Activated T-cell treated with anti-CD3 and anti-CD28 coated beads, Interleukin-2, amount 50 U/mL, for 4 hours (primary cell): ENCODE measurements around the gene KLRF2. TPM values are rescaled to one million over a fixed set of nuclear protein-coding genes. Genes with fewer than 3 reads are reported as not detected.

ENCODE experiments used
- ATAC-seq, 2 donors: fragments of 200-7000 bp; cut with Tn5 transposase; one replicate each; pipeline ENCODE4 v1.10.0; 2021
- DNase-seq: peaks from one replicate; pipeline ENCODE4 v3.0.0-alpha.2; 2020
- H3K27me3 Mint-ChIP-seq: one replicate; pipeline ENCODE4 v1.8.0; 2021; ENCODE audit warnings: low read depth, mixed read lengths
- H3K36me3 Mint-ChIP-seq: one replicate; pipeline ENCODE4 v1.8.0; 2022; ENCODE audit warnings: mixed read lengths; ENCODE audit not compliant: insufficient read depth
- H3K4me1 Mint-ChIP-seq: one replicate; pipeline ENCODE4 v1.8.0; 2021; ENCODE audit warnings: low read depth, mixed read lengths
- H3K4me3 Mint-ChIP-seq: one replicate; pipeline ENCODE4 v1.8.0; 2021; ENCODE audit warnings: mild to moderate bottlenecking, moderate library complexity, mixed read lengths
- H3K9me3 Mint-ChIP-seq: one replicate; pipeline ENCODE4 v1.8.0; 2021; ENCODE audit warnings: mixed read lengths
- total RNA-seq, 3 donors: library from RNA; stranded (reverse); gene quantifications; one replicate each; pipeline ENCODE4 v1.2.1, GENCODE V29; 2021

The KLRF2 gene, protein sequence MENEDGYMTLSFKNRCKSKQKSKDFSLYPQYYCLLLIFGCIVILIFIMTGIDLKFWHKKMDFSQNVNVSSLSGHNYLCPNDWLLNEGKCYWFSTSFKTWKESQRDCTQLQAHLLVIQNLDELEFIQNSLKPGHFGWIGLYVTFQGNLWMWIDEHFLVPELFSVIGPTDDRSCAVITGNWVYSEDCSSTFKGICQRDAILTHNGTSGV
- not detected for total RNA-seq

DNA sequence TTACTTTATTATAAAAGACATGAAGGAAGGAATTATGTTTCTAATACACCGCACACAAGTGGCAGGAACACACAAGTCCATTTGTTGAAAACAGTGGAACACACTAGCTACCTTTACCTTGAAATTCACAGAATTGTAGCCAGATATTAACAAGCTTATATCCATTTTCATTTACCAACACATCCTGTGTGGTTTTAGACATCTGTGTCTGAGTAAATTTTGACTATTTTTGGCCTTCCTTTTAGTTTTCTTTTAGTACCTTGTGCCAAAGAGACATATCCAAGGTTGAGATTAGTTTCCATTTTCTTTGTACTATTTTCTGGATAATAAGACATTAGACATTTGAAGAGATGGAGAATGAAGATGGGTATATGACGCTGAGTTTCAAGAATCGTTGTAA is at the start of gene KLRF2:
Gene KLRF2, plus strand, starts transcription at position 244 of the 400 bp plus-strand sequence. Its CDS starts 107 bp downstream, at position 351.
- H3K27me3 Mint-ChIP-seq: no peaks in the 10 kb centered on the region
- H3K4me3 Mint-ChIP-seq: no peak within 1 kb of the TSS
- peaks cover 2% of the 10 kb centered on the region for H3K4me1 Mint-ChIP-seq
- ATAC-seq: no peak
- DNase-seq: no peak
- H3K36me3 Mint-ChIP-seq: no peaks in the 10 kb centered on the region
- H3K9me3 Mint-ChIP-seq: no peaks in the 10 kb centered on the region

DNA sequence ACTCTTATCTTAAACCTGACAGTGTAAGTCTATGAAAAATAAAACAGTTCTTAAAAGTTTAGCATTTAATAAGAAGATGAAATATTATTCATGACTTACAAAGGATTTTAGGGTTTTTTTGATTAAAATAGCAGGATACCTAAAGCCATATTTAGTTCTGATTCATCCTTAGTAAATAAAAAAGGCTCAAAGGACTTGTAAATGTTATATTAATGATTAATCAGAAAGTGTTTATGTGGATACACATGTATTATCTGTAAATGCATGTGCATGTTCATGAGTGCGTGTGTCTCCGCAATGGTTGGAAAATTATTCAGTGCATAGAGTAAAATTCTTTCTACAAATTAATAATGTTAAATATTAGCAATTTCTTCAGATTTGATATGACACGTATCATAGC is 49.6 kb upstream of the KLRF2 start:
- ATAC-seq (no peak), DNase-seq (no peak)
- Mint-ChIP-seq H3K27me3 (no peaks in the 10 kb centered on the region), H3K4me3 (no peak overlapping the region), H3K36me3 (no peaks in the 10 kb centered on the region), H3K4me1 (no peaks in the 10 kb centered on the region), H3K9me3 (peaks cover under 1% of the 10 kb centered on the region)

DNA sequence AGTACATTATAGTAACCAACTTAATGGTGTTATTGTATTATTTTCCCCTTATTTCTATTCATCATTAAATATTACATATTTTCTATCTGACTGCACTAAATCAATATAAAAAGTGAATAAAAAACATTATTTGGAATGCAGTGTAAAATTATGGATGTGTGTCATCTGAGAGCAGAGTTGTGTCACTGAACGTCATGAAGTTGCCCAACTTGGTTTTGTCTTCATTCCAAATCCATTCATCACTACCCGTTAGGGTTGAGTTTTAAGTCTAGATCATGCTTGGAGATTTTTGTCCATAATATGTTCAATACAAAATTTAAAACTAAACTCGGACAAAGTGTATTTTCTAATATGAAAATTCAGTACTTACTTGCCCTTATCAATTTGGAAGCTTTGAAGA is 37.9 kb upstream of the KLRF2 start:
- Mint-ChIP-seq H3K4me1 (no peaks in the 10 kb centered on the region), H3K36me3 (peaks cover 5% of the 10 kb centered on the region), H3K9me3 (peaks cover 17% of the 10 kb centered on the region), H3K4me3 (no peak overlapping the region), H3K27me3 (no peaks in the 10 kb centered on the region)
- DNase-seq: no peak
- no peak for ATAC-seq

DNA sequence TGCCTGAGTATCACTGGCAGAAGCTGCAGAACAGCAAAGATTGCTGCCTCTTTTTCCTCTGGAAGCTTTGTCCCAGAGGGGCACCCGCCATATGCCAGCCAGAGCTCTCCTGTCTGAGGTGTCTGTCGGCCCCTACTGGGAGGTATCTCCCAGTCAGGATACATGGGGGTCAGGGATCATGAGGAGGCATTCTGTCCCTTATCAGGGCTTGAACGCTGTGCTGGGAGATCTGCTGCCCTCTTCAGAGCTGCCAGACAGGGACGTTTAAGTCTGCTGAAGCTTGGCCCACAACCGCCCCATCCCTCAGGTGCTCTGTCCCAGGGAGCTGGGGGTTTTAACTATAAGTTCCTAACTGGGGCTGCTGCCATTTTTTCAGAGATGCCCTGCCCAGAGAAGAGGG is 32.4 kb upstream of the KLRF2 start:
- no peak overlapping the region for H3K4me3 Mint-ChIP-seq
- no peak for DNase-seq
- H3K4me1 Mint-ChIP-seq: peaks cover 11% of the 10 kb centered on the region
- H3K36me3 Mint-ChIP-seq: peaks cover 37% of the 10 kb centered on the region
- no peaks in the 10 kb centered on the region for H3K27me3 Mint-ChIP-seq
- H3K9me3 Mint-ChIP-seq: peaks cover 22% of the 10 kb centered on the region
- no peak for ATAC-seq

DNA sequence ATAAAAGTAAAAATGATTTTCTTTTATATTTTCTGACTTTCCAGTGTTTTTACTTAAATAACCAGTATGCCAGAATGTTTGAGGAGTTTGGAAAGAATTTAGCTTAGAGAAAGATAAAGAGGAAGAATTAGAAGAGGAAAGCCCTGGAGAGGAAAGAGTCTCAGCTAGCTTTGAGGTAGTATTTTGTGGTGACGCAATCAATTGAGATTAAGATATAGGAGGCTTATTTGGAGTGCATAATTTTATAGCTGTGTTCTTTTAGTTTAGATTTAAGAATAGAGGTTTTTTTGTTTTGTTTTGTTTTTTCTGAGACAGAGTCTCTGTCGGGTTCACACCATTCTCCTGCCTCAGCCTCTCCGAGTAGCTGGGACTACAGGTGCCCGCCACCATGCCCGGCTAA is 30.2 kb upstream of the KLRF2 start:
- H3K27me3 Mint-ChIP-seq: no peaks in the 10 kb centered on the region
- H3K4me3 Mint-ChIP-seq: no peak overlapping the region
- H3K36me3 Mint-ChIP-seq: peaks cover 56% of the 10 kb centered on the region
- no peak for ATAC-seq
- peaks cover 13% of the 10 kb centered on the region for H3K4me1 Mint-ChIP-seq
- DNase-seq: no peak
- H3K9me3 Mint-ChIP-seq: peaks cover 22% of the 10 kb centered on the region

DNA sequence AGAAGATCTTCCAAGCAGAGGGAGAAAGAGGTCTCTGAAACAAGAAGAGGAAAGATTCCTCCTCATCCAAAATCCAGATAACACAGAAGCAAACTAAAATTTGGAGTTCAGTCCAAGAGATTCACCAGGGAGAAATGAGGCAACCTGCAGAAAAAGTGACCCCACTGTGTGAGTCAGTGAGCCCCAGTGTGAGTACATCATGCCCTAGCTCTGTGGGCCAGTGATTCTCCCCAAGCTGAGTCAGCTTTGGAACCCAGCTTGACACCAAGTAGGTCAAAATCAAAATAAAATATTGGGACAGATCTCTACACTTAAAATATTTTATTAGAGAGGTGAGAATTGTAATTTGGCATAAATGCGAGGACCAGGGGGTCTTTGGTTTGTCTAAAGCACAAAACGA is 29.4 kb upstream of the KLRF2 start:
- ATAC-seq (no peak), DNase-seq (no peak)
- Mint-ChIP-seq H3K4me1 (peaks cover 15% of the 10 kb centered on the region), H3K9me3 (peaks cover 13% of the 10 kb centered on the region), H3K27me3 (no peaks in the 10 kb centered on the region), H3K36me3 (peaks cover 61% of the 10 kb centered on the region), H3K4me3 (no peak overlapping the region)

DNA sequence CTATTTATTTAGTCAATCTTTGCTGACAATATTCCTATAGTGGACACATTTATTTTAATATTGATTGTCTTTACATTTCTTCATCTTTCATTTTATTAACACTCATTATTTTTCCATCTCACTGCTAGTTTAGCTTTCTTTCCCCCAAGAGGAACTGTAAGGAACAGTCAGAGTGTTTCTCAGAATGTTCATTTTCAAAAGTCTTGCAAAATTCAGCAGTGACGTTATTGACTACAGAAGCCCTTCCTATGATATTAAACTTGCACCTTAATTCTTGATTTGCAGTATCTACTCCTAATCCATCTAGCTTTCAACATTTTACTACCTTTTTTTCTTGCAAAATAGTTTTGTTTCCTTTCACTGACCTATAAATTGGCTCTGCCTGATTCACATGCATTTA is 25.1 kb upstream of the KLRF2 start:
- Mint-ChIP-seq H3K36me3 (peaks cover 67% of the 10 kb centered on the region), H3K27me3 (no peaks in the 10 kb centered on the region), H3K4me1 (peaks cover 36% of the 10 kb centered on the region), H3K4me3 (no peak overlapping the region), H3K9me3 (no peaks in the 10 kb centered on the region)
- no peak for ATAC-seq
- no peak for DNase-seq

DNA sequence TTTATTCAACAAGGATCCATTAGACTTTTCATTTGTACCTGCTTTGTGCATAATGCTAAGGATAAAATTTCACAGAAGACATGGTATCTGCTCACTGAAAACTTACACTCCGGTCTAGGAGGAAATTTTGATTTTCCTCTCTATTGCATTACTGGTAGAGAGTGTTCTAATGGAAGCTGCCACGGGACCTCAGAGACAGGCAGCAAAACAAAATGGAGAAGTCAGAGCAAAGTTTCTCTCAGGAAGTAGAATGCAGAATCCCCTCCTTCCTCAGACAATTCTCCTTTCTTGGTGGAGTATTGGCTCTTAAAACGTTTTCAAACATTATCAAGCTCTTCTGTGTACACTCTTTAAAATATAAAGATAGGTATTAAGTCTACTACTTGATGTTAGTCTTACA is 24.4 kb upstream of the KLRF2 start:
- no peak overlapping the region for H3K4me3 Mint-ChIP-seq
- peaks cover 63% of the 10 kb centered on the region for H3K36me3 Mint-ChIP-seq
- ATAC-seq (no peak), DNase-seq (no peak)
- no peaks in the 10 kb centered on the region for H3K27me3 Mint-ChIP-seq
- H3K9me3 Mint-ChIP-seq: no peaks in the 10 kb centered on the region
- H3K4me1 Mint-ChIP-seq: peaks cover 38% of the 10 kb centered on the region

DNA sequence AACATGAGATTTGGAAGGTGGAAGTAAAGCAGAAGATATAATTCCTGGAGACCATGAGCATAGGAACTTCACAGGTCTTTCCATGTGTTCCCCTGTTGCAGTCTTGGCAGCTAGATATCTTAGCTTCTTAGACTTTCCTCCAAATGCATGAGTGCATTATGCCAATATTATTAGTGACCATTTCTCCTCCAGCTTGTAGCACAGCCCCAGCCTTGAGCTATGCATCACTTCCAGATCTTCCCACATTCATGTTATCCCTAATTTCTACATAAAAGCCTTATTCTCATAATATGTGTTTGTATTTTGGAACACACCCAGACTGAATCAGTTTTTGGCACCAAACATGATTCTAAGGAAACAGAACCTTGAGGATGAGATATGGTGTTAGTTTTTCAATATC is 23.2 kb upstream of the KLRF2 start:
- no peaks in the 10 kb centered on the region for H3K27me3 Mint-ChIP-seq
- H3K36me3 Mint-ChIP-seq: peaks cover 59% of the 10 kb centered on the region
- H3K4me1 Mint-ChIP-seq: peaks cover 42% of the 10 kb centered on the region
- DNase-seq: no peak
- peaks cover 2% of the 10 kb centered on the region for H3K9me3 Mint-ChIP-seq
- no peak overlapping the region for H3K4me3 Mint-ChIP-seq
- no peak for ATAC-seq

DNA sequence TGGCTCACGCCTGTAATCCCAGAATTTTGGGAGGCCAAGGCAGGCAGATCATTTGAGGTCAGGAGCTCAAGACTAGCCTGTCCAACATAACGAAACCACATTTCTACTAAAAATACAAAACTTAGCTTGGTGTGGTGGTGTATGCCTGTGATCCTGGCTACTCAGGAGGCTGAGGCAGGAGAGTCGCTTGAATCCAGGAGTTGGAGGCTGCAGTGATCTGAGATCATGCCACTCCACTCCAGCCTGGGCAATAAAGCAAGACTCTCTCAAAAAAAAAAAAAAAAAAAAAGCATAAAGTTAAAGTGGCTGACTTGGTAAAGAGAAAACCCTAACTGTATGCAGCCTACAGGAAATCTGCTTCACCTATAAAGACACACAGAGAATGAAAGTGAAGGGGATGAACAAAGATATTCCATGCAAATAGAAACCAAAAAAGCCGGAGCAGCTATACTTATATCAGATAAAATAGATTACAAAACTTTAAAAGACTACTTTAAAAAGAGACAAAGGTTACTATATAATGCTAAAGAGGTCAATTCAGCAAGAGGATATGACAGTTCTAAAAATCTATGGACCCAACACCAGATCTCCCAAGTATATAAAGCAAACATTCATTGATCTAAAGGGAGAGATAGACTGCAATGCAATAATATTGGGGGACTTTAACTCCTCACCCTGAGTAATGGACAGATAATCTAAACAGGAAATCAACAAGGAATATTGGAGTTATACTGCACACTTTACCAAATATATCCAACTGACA is 16.2 kb upstream of the KLRF2 start:
- DNase-seq (no peak), ATAC-seq (peak; percentile 36 to 56)
- Mint-ChIP-seq H3K4me3 (peak overlapping the region; percentile 77), H3K9me3 (peaks cover 10% of the 10 kb centered on the region), H3K36me3 (peaks cover 25% of the 10 kb centered on the region), H3K4me1 (peaks cover 51% of the 10 kb centered on the region), H3K27me3 (no peaks in the 10 kb centered on the region)

DNA sequence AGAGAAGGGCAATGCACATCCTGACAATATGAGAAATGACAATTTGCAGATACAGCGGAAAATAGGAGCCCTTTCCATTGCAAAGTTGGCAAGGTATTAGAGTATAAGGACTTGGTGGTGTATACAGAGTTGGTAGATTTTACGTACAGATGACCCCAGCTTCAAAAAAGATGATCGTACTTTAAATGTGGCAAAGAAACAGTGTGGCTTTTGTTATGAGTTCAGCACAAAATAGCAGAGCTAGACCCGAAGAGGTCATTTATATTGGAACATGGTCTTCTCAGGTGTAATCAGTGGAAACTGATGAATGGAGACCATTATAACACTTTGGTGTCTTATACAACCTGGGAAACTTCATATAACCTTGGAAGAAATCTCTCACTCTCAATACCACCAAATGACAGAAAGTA is 14.4 kb upstream of the KLRF2 start:
- peaks cover 10% of the 10 kb centered on the region for H3K9me3 Mint-ChIP-seq
- peaks cover 21% of the 10 kb centered on the region for H3K36me3 Mint-ChIP-seq
- H3K4me1 Mint-ChIP-seq: peaks cover 52% of the 10 kb centered on the region
- DNase-seq: no peak
- no peaks in the 10 kb centered on the region for H3K27me3 Mint-ChIP-seq
- peak overlapping the region; percentile 85 for H3K4me3 Mint-ChIP-seq
- no peak for ATAC-seq

DNA sequence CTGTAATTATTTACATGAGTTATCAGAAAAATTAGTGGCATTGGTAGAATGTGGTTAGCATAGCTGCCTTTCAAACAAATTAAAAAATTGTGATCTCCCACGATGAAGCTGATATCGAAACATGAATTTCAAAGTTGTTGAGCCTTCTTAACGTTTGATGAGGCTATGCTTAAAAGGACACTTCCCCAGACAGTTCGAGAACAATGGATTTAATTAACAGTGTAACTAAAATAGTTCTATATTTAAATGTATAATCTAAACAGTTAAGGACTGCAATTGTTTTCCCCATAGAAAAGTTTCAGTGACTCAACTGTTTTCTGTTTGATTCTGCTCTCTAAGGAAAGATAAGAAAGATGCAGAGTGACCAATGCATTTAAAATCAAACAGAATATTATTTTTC is 13.8 kb upstream of the KLRF2 start:
- Mint-ChIP-seq H3K4me1 (peaks cover 48% of the 10 kb centered on the region), H3K36me3 (peaks cover 20% of the 10 kb centered on the region), H3K9me3 (peaks cover 10% of the 10 kb centered on the region), H3K27me3 (no peaks in the 10 kb centered on the region), H3K4me3 (peak overlapping the region; percentile 85)
- no peak for ATAC-seq
- no peak for DNase-seq

DNA sequence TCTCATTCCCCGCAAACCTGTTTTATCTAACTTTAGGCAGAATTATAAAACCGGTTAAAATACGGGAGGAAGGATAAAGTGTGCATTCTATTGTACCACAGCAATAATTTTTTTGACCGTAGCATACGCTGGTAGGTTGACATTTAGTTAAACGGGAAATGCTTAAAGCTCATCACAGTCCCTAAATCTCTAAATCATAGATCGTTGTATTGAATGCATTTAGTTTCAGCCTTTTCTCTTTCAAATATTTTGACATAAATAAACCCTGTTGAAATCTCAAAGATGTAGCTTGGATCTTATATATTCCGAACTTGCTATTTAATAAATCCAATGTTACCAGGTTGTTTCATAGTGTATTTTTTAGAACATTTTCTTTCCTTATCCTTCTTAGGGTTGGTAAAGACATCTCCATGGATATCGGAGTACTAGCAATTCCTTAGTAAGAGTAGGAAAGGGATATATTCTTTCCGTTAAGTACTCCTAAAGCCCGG is 12.9 kb upstream of the KLRF2 start:
- Mint-ChIP-seq H3K4me3 (peak overlapping the region; percentile 91), H3K36me3 (peaks cover 12% of the 10 kb centered on the region), H3K4me1 (peaks cover 40% of the 10 kb centered on the region), H3K27me3 (no peaks in the 10 kb centered on the region), H3K9me3 (peaks cover 6% of the 10 kb centered on the region)
- ATAC-seq: no peak
- no peak for DNase-seq

DNA sequence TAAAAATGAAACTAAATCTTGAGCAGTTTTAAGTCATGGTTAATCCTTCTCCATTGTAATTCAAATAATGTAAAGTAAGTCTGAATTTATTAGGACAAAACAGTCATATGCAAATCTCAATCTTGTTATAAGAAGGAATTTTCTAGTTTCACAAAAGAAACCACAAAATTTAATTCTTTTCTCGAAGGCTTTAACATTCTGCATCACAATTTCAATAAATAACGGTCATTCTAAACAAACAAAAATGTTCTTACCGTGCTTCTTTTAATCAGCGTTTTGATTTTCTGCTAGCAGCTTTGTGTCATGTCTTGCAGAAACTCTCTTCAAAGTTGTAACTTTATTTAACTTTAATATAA is 12.4 kb upstream of the KLRF2 start:
- peaks cover 6% of the 10 kb centered on the region for H3K36me3 Mint-ChIP-seq
- ATAC-seq (no peak), DNase-seq (no peak)
- peak overlapping the region; percentile 91 for H3K4me3 Mint-ChIP-seq
- H3K27me3 Mint-ChIP-seq: no peaks in the 10 kb centered on the region
- peaks cover under 1% of the 10 kb centered on the region for H3K9me3 Mint-ChIP-seq
- peaks cover 34% of the 10 kb centered on the region for H3K4me1 Mint-ChIP-seq
